ENCODE measurements around the gene MRPL58. TPM values are rescaled to one million over a fixed set of nuclear protein-coding genes. Genes with fewer than 3 reads are reported as not detected.

Gene MRPL58
- total RNA-seq, 1 donor from 2014 or later, result 33.6 TPM

- H3K9me3 ChIP-seq, result no peaks in the 10 kb centered on the region
- no peak overlapping the region for H3K27ac ChIP-seq
- no peak overlapping the region for H3K4me3 ChIP-seq
- TF ChIP-seq POLR2A (IDR thresholded peaks at IDR 0.05) (no peak), POLR2AphosphoS5 (IDR thresholded peaks at IDR 0.05; ENCODE audit: insufficient read depth in 1 of 2, low read depth in 1 of 2) (no peak), CTCF (IDR thresholded peaks at IDR 0.05) (no peak)
- intact Hi-C loops (cut with DNase I), result no loop called here
- no peaks in the 10 kb centered on the region for H3K27me3 ChIP-seq
- H3K36me3 ChIP-seq, result peaks cover 0 to 49% of the 10 kb centered on the region in 2 donors
- peaks cover 4% of the 10 kb centered on the region for H3K4me1 ChIP-seq
- DNase-seq (ENCODE audit: extremely low spot score in 2 of 2), result no peak
Measured at GRCh38 chr17:75061055-75061438, 48.6 kb downstream of the MRPL58 start.

GRCh38 chr17:75061618-75062017 lies 49.1 kb downstream of the MRPL58 start:
- H3K27ac ChIP-seq, result no peak overlapping the region
- H3K27me3 ChIP-seq, result no peaks in the 10 kb centered on the region
- H3K4me1 ChIP-seq, result peaks cover 4% of the 10 kb centered on the region
- H3K9me3 ChIP-seq, result no peaks in the 10 kb centered on the region
- TF ChIP-seq CTCF (IDR thresholded peaks at IDR 0.05), result no peak
- TF ChIP-seq POLR2AphosphoS5 (IDR thresholded peaks at IDR 0.05; ENCODE audit: insufficient read depth in 1 of 2, low read depth in 1 of 2), result no peak
- no peak for TF ChIP-seq POLR2A (IDR thresholded peaks at IDR 0.05)
- H3K36me3 ChIP-seq, result peaks cover 0 to 49% of the 10 kb centered on the region in 2 donors
- DNase-seq (ENCODE audit: extremely low spot score in 2 of 2), result no peak
- H3K4me3 ChIP-seq, result no peak overlapping the region
- intact Hi-C loops (cut with DNase I), result no loop called here

- no peaks in the 10 kb centered on the region for H3K27me3 ChIP-seq
- no peak overlapping the region for H3K27ac ChIP-seq
- H3K36me3 ChIP-seq, result peaks cover 0 to 49% of the 10 kb centered on the region in 2 donors
- H3K9me3 ChIP-seq, result no peaks in the 10 kb centered on the region
- TF ChIP-seq POLR2AphosphoS5 (IDR thresholded peaks at IDR 0.05; ENCODE audit: insufficient read depth in 1 of 2, low read depth in 1 of 2) (no peak), POLR2A (IDR thresholded peaks at IDR 0.05) (no peak), CTCF (IDR thresholded peaks at IDR 0.05) (no peak)
- peaks cover 4% of the 10 kb centered on the region for H3K4me1 ChIP-seq
- intact Hi-C loops (cut with DNase I), result no loop called here
- DNase-seq (ENCODE audit: extremely low spot score in 2 of 2), result no peak
- H3K4me3 ChIP-seq, result no peak overlapping the region
Measured at GRCh38 chr17:75063201-75063600, 50.7 kb downstream of the MRPL58 start.

- Histone ChIP-seq H3K4me1 (peaks cover 4% of the 10 kb centered on the region), H3K27ac (no peak overlapping the region), H3K9me3 (no peaks in the 10 kb centered on the region), H3K27me3 (no peaks in the 10 kb centered on the region), H3K36me3 (peaks cover 0 to 49% of the 10 kb centered on the region in 2 donors), H3K4me3 (no peak overlapping the region)
- TF ChIP-seq POLR2AphosphoS5 (IDR thresholded peaks at IDR 0.05; ENCODE audit: insufficient read depth in 1 of 2, low read depth in 1 of 2) (no peak), POLR2A (IDR thresholded peaks at IDR 0.05) (no peak), CTCF (IDR thresholded peaks at IDR 0.05) (no peak)
- intact Hi-C loops (cut with DNase I), result no loop called here
- no peak for DNase-seq (ENCODE audit: extremely low spot score in 2 of 2)
Measured at GRCh38 chr17:75063626-75064025, 51.2 kb downstream of the MRPL58 start.

- Histone ChIP-seq H3K27ac (no peak overlapping the region), H3K36me3 (peaks cover 0 to 49% of the 10 kb centered on the region in 2 donors), H3K4me1 (peaks cover 4% of the 10 kb centered on the region), H3K9me3 (no peaks in the 10 kb centered on the region), H3K4me3 (no peak overlapping the region), H3K27me3 (no peaks in the 10 kb centered on the region)
- no peak for DNase-seq (ENCODE audit: extremely low spot score in 2 of 2)
- no peak for TF ChIP-seq POLR2AphosphoS5 (IDR thresholded peaks at IDR 0.05; ENCODE audit: insufficient read depth in 1 of 2, low read depth in 1 of 2)
- no peak for TF ChIP-seq POLR2A (IDR thresholded peaks at IDR 0.05)
- TF ChIP-seq CTCF (IDR thresholded peaks at IDR 0.05), result no peak
- intact Hi-C loops (cut with DNase I), result no loop called here
Measured at GRCh38 chr17:75064040-75064439, 51.6 kb downstream of the MRPL58 start.
